Mammary epithelial cell (primary cell): Measurements from ENCODE around the gene RFX8.

Source experiments
- CTCF ChIP-seq, 2 donors: IDR thresholded peaks in 1 of 2; conservative IDR thresholded peaks in 1 of 2; 2 replicates each; pipeline ENCODE4 v1.5.1; 2011 to 2012; ENCODE audit warnings: inconsistent platforms in 2 of 2, low read length in 2 of 2, mild to moderate bottlenecking in 2 of 2, control low read depth in 1 of 2, low read depth in 1 of 2; ENCODE audit not compliant: insufficient read depth in 1 of 2; ENCODE audit errors: extremely low read depth in 1 of 2
- EZH2 ChIP-seq: IDR thresholded peaks from 2 replicates; pipeline ENCODE4 v1.6.1; 2012; ENCODE audit warnings: low read length, inconsistent platforms, borderline replicate concordance

DNA sequence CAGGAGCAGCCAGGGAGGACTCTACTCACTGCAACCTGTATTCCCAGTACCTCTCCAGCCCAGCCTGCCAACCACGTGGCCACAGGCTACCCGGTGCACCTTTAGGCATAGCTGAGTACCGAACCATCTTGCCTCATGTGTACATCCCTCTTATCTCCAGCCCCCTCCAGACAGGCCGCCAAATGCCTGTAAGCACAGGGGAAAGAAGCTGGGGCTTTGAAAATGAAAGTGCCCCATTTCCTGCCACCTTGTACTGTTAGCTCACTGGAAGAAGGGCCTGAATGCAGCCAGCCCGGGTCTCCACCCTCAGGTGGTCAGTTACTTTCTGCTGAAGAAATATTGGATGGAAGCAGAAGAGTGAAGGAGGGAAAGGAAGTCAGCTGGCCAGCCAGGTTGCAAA lies 27.2 kb upstream of the RFX8 start:
- TF ChIP-seq CTCF (conservative IDR thresholded peaks at IDR 0.05 in 1 of 2, IDR thresholded peaks at IDR 0.05 in 1 of 2; ENCODE audit: extremely low read depth in 1 of 2, insufficient read depth in 1 of 2, low read depth in 1 of 2, low read length in 2 of 2) (no peak), EZH2 (no peak)
